ENCODE results near the gene FRAS1.
"Not testable (repeated sequence)": the region's sequence is repeated elsewhere in the genome, so short reads cannot be mapped to it uniquely, and the experiment has no call there.

FRAS1 gene

GRCh38 chr4:78059524-78059889 is 2.4 kb downstream of the FRAS1 start:
- DNase-seq, result peak; percentile 78 to 82

GRCh38 chr4:78059938-78060337 is 2.8 kb downstream of the FRAS1 start:
- DNase-seq, result no peak

- peak in 1 of 2 experiments; percentile 1 for DNase-seq
These were observed 4.9 kb downstream of the FRAS1 start for GRCh38 chr4:78061939-78062570.

- no peak for DNase-seq
These were observed 8.5 kb downstream of the FRAS1 start for GRCh38 chr4:78065508-78066192.

GRCh38 chr4:78068481-78068880 is 11.4 kb downstream of the FRAS1 start:
- DNase-seq, result no peak

- DNase-seq, result no peak
These were observed 12.2 kb downstream of the FRAS1 start for GRCh38 chr4:78069319-78069718.

GRCh38 chr4:78069859-78070258 is 12.7 kb downstream of the FRAS1 start:
- no peak for DNase-seq

GRCh38 chr4:78070731-78071282 is 13.7 kb downstream of the FRAS1 start:
- DNase-seq, result no peak

GRCh38 chr4:78074759-78075158 is 17.6 kb downstream of the FRAS1 start:
- DNase-seq, result no peak

GRCh38 chr4:78075986-78076385 is 18.9 kb downstream of the FRAS1 start:
- no peak for DNase-seq

- DNase-seq, result no peak
These were observed 21.0 kb downstream of the FRAS1 start for GRCh38 chr4:78078101-78078500.

GRCh38 chr4:78079726-78080430 is 22.8 kb downstream of the FRAS1 start:
- no peak for DNase-seq

GRCh38 chr4:78081541-78081940 is 24.4 kb downstream of the FRAS1 start:
- DNase-seq, result no peak

- no peak for DNase-seq
These were observed 25.9 kb downstream of the FRAS1 start for GRCh38 chr4:78083035-78083434.

GRCh38 chr4:78091534-78091933 is 34.4 kb downstream of the FRAS1 start:
- DNase-seq, result no peak

- not testable (repeated sequence) for DNase-seq
These were observed 35.2 kb downstream of the FRAS1 start for GRCh38 chr4:78092350-78092749.

GRCh38 chr4:78092850-78093249 is 35.7 kb downstream of the FRAS1 start:
- DNase-seq, result no peak

GRCh38 chr4:78095081-78095480 is 38.0 kb downstream of the FRAS1 start:
- no peak for DNase-seq

- DNase-seq, result no peak
These were observed 41.9 kb downstream of the FRAS1 start for GRCh38 chr4:78099058-78099457.

GRCh38 chr4:78100060-78100459 is 42.9 kb downstream of the FRAS1 start:
- DNase-seq, result no peak

- DNase-seq, result no peak
These were observed 62.6 kb downstream of the FRAS1 start for GRCh38 chr4:78119698-78120097.

- no peak for DNase-seq
These were observed 63.2 kb downstream of the FRAS1 start for GRCh38 chr4:78120144-78120880.

GRCh38 chr4:78121338-78121904 is 64.3 kb downstream of the FRAS1 start:
- no peak for DNase-seq
